Neutrophil (primary cell): ENCODE measurements around the gene ZNF138.

Source experiments
- H3K27ac ChIP-seq: fragments of 200-600 bp; sonication (generic); 2 replicates; pipeline ENCODE4 v1.5.1; 2016; ENCODE audit warnings: mild to moderate bottlenecking, moderate library complexity
- H3K27me3 ChIP-seq: fragments of 200-600 bp; sonication (generic); 2 replicates; pipeline ENCODE4 v1.6.0; 2016; ENCODE audit warnings: mild to moderate bottlenecking
- H3K36me3 ChIP-seq: fragments of 200-600 bp; sonication (generic); 2 replicates; pipeline ENCODE4 v1.5.1; 2017
- H3K4me1 ChIP-seq, 2 experiments: fragments of 200-600 bp in 1 of 2; sonication (generic) in 1 of 2; 1 replicate in 1 of 2; 2 replicates in 1 of 2; pipeline versions ENCODE4 v1.5.1 to v1.6.1; 2013 to 2016; ENCODE audit warnings: low read depth in 1 of 2, low read length in 1 of 2, mild to moderate bottlenecking in 1 of 2, moderate library complexity in 1 of 2; ENCODE audit not compliant: control insufficient read depth in 1 of 2, insufficient read depth in 1 of 2
- H3K4me3 ChIP-seq, 2 experiments: fragments of 200-600 bp in 1 of 2; sonication (generic) in 1 of 2; 1 replicate in 1 of 2; 2 replicates in 1 of 2; pipeline ENCODE4 v1.5.1; 2013 to 2016; ENCODE audit warnings: low read depth in 1 of 2, low read length in 1 of 2, mild to moderate bottlenecking in 1 of 2, moderate library complexity in 1 of 2
- H3K9me3 ChIP-seq: fragments of 200-600 bp; sonication (generic); 2 replicates; pipeline ENCODE4 v1.5.1; 2016
- CTCF ChIP-seq: fragments of 200-600 bp; sonication (generic); IDR thresholded peaks from 2 replicates; pipeline ENCODE4 v1.5.1; 2016; ENCODE audit warnings: antibody characterized with exemption

Gene ZNF138

GRCh38 chr7:64874114-64874513 is 79.9 kb downstream of the ZNF138 start:
- Histone ChIP-seq H3K4me1 (no peaks in the 10 kb centered on the region), H3K36me3 (no peaks in the 10 kb centered on the region), H3K27me3 (peaks cover 17% of the 10 kb centered on the region), H3K27ac (no peak overlapping the region), H3K4me3 (no peak overlapping the region), H3K9me3 (peaks cover 15% of the 10 kb centered on the region)
- no peak for TF ChIP-seq CTCF

- Histone ChIP-seq H3K4me1 (no peaks in the 10 kb centered on the region), H3K27ac (no peak overlapping the region), H3K4me3 (no peak overlapping the region), H3K36me3 (no peaks in the 10 kb centered on the region), H3K9me3 (peaks cover 15% of the 10 kb centered on the region), H3K27me3 (peaks cover 17% of the 10 kb centered on the region)
- no peak for TF ChIP-seq CTCF
These were observed 80.5 kb downstream of the ZNF138 start for GRCh38 chr7:64874562-64875250.

- Histone ChIP-seq H3K9me3 (peaks cover 10% of the 10 kb centered on the region), H3K36me3 (no peaks in the 10 kb centered on the region), H3K4me1 (no peaks in the 10 kb centered on the region), H3K27me3 (peaks cover 17% of the 10 kb centered on the region), H3K4me3 (no peak overlapping the region), H3K27ac (no peak overlapping the region)
- TF ChIP-seq CTCF = no peak
These were observed 81.0 kb downstream of the ZNF138 start for GRCh38 chr7:64875258-64875657.

GRCh38 chr7:64875658-64876406 is 81.6 kb downstream of the ZNF138 start:
- no peaks in the 10 kb centered on the region for H3K4me1 ChIP-seq
- peaks cover 17% of the 10 kb centered on the region for H3K27me3 ChIP-seq
- no peak overlapping the region for H3K27ac ChIP-seq
- H3K9me3 ChIP-seq = peaks cover 9% of the 10 kb centered on the region
- no peak for TF ChIP-seq CTCF
- H3K36me3 ChIP-seq = no peaks in the 10 kb centered on the region
- no peak overlapping the region for H3K4me3 ChIP-seq

GRCh38 chr7:64876792-64877713 is 82.8 kb downstream of the ZNF138 start:
- Histone ChIP-seq H3K27ac (no peak overlapping the region), H3K4me1 (no peaks in the 10 kb centered on the region), H3K36me3 (no peaks in the 10 kb centered on the region), H3K27me3 (peaks cover 30% of the 10 kb centered on the region), H3K9me3 (peaks cover 21% of the 10 kb centered on the region), H3K4me3 (no peak overlapping the region)
- no peak for TF ChIP-seq CTCF
